Activated T-helper 1 cell treated with Interleukin-2 at 50 U/mL for 16 hours (primary cell): ENCODE results near the gene MSH3.
"Not testable (repeated sequence)": the region's sequence is repeated elsewhere in the genome, so short reads cannot be mapped to it uniquely, and the experiment has no call there.

Experiments
- DNase-seq: peaks from one replicate; pipeline ENCODE4 v3.0.0-alpha.2; 2020; ENCODE audit warnings: low read depth

MSH3 gene

GRCh38 chr5:80706835-80707447 is 52.5 kb downstream of the MSH3 start:
- no peak for DNase-seq

GRCh38 chr5:80707645-80708044 is 53.2 kb downstream of the MSH3 start:
- DNase-seq: no peak

DNA sequence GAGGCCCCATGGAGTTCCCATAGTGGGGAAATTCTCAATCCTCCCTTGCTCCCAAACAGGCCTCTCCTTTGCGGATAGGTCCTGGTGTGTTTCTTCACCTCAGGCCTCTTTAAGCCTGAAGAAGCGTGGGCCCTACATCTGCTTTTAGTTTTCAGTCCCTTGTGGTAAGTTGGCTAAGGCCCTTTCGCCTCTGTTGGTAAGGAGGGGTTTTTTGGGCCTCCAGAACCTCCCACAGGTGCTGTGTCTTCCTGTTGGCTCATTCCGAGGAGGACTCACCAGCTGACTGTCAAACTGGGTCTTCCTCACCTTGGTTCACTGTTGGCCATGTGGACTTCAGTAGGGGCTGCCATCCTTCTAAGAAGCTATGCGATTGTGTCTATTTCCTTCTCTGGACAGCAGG is 56.8 kb downstream of the MSH3 start:
- no peak for DNase-seq

GRCh38 chr5:80711938-80712337 is 57.5 kb downstream of the MSH3 start:
- DNase-seq: no peak

DNA sequence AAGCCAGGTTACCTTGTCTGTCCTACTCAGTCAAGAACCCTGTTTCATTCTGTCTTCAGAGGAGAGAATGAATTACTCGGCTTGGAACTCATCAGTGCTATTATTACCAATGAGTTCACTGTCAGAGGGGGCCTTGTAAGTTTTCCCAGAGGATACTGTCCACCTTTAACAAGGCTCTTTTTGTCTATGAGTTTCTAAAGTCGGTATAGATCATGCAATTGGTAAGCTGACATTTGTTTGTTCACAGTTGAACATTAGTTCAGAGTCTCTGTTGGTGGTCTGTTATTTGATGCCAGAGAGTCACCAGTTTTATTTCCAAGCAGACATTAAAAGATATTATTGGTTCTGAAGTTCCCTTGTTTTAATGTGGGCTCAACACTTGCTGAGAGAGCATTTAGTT is 58.5 kb downstream of the MSH3 start:
- DNase-seq: no peak

DNA sequence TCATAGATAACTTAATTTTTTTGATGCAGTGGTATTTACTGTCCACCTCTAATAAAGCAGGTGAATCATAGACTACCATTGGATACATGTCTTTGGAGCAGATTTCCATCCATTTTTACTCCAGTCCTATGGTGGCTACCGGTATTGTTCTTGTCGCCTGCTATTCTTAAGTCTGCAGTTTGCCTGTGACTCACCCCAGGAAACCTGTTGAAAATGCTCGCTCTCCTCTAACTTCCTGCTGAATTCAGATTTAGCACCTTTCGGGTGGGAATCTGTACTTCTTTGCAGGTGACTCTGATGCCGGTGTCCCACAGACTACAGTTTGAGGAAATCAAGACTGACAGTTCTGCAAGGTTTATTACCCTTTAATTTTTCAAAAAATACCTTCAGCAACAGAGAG is 59.2 kb downstream of the MSH3 start:
- DNase-seq: no peak

- no peak for DNase-seq
Observed at GRCh38 chr5:80714570-80715298, 60.3 kb downstream of the MSH3 start.

- DNase-seq: no peak
Observed at GRCh38 chr5:80715887-80716286, 61.4 kb downstream of the MSH3 start.

DNA sequence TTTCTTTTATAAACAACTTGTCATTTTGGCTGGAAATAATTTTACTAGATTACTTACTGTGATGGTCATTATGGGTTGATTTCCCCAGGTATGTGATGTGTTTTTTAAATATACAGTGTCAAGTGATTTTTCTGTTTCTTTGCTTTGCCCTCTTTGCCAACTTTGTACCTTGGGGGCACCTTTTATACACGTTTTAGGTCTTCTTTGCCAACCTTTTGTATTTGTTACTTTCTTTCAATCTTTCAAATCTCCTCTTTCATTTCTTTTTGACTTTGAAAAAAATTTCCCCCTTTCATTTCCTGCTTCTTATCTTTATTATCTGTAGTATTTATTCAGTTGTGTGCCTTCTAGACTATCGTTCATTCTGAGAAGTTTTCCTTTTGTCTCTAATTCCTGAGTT is 65.7 kb downstream of the MSH3 start:
- DNase-seq: no peak

GRCh38 chr5:80722916-80723315 is 68.5 kb downstream of the MSH3 start:
- DNase-seq: no peak

GRCh38 chr5:80725446-80725845 is 71.0 kb downstream of the MSH3 start:
- no peak for DNase-seq

GRCh38 chr5:80736730-80737129 is 82.3 kb downstream of the MSH3 start:
- DNase-seq: no peak

DNA sequence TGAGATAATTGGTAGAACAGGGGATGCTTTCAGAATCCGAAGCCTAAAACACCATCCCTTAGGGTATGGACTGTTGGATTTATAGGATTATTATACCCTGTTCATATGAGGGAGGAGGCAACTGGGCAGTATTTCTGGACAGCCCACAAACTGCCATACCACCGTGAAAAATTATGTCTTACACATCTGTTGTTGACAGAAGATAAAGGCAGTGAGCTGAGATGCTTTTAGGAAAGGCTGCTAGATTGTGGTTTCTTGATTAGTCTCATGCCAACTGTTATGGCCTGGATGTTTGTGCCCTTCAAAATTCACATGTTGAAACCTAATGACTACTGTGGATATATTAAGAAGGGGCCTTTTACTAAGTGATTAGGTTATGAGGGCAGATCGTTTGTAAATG is 84.0 kb downstream of the MSH3 start:
- DNase-seq: no peak

DNA sequence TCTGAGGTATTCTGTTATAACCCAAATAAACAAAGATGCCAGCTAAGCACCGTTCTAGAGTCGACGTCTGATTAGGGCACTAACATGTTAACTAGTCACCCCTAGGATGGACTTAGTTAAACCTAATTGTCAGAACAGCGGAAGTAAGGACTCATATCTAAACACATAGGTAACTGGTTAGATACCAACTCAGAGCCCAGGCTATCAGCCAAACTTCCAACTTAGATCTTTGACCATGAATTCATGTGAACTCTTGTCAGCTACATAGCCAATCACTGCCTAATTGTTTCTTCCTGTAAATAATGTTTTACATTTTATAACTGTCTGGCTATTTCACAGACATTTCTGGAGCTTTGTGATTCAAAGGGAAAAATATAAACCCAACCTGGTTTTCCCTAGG is 84.6 kb downstream of the MSH3 start:
- no peak for DNase-seq

- DNase-seq: no peak
Observed at GRCh38 chr5:80739496-80739895, 85.0 kb downstream of the MSH3 start.

DNA sequence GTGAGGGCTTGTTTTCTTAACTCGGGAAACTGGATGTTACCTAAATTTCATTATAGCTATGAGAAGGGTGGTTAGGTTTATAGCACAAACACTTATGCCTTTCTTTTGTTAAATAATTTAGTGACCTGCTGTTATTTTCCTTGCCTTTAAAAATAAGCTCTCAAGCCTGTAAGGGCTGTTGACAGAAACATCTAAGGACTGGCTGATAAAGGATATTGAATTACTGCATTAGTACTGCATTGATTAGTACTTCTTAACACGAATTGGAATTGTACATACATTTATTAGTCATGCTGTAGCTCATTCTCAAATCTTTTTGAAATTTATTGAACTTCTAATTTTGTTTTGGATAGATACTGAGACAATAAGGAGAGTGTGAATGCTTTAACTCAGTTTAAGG is 85.4 kb downstream of the MSH3 start:
- DNase-seq: no peak

- DNase-seq: not testable (repeated sequence)
Observed at GRCh38 chr5:80740488-80740887, 86.0 kb downstream of the MSH3 start.

- DNase-seq: no peak
Observed at GRCh38 chr5:80740999-80741398, 86.5 kb downstream of the MSH3 start.

DNA sequence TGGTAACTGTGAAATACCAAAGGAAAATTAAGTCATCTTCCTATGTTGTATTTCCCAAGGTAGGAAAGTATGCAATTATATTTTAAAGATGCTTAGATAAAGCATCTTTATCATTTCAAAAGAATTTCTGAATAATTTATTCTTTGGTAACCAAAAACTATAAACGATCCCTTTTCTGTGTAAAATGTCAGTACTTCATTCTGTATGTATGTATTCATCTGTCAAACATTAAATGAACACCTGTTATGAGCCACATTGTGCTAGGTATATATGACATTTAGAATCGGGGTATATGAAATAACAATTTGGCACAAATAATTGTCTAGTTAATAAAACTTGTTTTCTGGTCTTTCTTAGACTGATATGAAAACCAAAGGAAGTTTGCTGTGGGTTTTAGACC is 89.7 kb downstream of the MSH3 start:
- no peak for DNase-seq

GRCh38 chr5:80745490-80745889 is 91.0 kb downstream of the MSH3 start:
- DNase-seq: no peak

DNA sequence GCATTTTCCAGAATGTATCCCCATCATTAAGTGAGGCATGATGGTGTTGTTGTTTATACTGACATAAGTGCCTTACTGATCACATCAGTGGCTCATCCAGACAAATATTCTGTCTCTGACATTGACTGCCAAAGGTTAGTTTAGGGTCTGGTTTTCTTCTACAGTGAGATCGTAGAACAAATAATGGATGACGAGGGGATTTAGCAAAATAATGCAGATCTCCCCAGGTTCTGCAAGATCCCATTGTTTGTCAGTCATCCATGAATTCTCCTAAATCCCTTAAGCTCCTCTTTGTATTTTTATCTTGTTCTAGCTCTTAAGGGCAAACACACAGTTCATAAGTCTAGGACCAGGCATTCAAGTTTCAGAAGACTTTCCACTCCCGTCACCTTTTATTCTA is 93.5 kb downstream of the MSH3 start:
- DNase-seq: no peak

GRCh38 chr5:80752427-80752826 is 98.0 kb downstream of the MSH3 start:
- no peak for DNase-seq

GRCh38 chr5:80753712-80754111 is 99.3 kb downstream of the MSH3 start:
- no peak for DNase-seq

DNA sequence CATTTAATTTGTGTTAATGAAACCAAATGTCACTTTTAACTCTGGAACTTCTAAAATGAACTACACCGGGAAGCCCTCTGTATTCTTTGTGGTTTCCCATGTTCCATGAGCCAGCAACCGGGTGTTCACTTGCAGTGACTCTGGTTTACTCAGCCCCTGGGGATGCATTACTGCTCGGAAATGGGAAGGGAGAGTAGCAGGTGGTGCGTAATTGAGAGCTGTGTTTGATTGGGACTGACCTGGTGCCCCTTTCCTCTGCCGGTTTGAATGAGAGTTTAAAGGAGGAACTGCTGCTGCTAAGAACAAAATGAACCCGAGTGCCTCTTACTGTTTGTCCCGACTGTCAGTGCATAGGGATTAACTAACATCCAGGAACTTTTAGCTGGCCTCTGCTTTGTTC is 100.4 kb downstream of the MSH3 start:
- no peak for DNase-seq
